Fibroblast of the aortic adventitia (primary cell): ENCODE results near the gene SEL1L2. TPM values are rescaled to one million over a fixed set of nuclear protein-coding genes. Genes with fewer than 3 reads are reported as not detected.
A peak's percentile ranks its signal among the peaks of the same experiment; 100 is the strongest.

Source experiments
- DNase-seq: peaks from one replicate; pipeline ENCODE4 v3.0.0-alpha.2; 2010; ENCODE audit warnings: low read depth
- H3K4me3 ChIP-seq: 2 replicates; pipeline ENCODE4 v1.5.1; 2011; ENCODE audit warnings: low read depth, mild to moderate bottlenecking, control low read depth, low read length, moderate library complexity
- total RNA-seq: library from RNA; depleted of rRNA; stranded (reverse); fragments of >200 nt; gene quantifications from 2 replicates; pipeline ENCODE4 v1.2.3, GENCODE V29; 2012; ENCODE audit warnings: low replicate concordance
- TF ChIP-seq, protein P1 (sequence below): IDR thresholded peaks from 2 replicates; pipeline ENCODE4 v1.5.1; 2011; ENCODE audit warnings: mild to moderate bottlenecking, low read length, control low read depth, inconsistent platforms; ENCODE audit not compliant: insufficient read depth

SEL1L2 gene
- total RNA-seq, 1 donor = not detected

DNA sequence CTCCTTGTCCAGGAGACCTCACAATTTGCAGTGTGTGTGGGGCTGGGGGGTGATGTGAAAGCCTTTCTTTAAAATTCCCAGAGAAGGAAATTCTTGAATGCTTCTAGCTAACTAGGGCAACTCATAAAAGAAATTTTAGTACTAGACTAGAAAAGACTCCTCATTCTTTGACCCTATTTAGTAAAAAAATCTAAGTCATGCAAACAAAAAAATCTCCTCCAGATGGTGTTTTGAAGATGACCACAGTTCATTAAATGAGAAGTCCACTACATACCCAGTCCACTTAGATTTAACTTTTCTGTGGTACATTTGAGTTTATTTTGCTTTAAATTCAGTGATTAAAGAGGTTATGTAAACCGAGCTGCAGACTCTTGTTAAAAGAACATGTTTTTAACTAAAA, 138.1 kb downstream of the SEL1L2 start:
- TF ChIP-seq, protein P1, sequence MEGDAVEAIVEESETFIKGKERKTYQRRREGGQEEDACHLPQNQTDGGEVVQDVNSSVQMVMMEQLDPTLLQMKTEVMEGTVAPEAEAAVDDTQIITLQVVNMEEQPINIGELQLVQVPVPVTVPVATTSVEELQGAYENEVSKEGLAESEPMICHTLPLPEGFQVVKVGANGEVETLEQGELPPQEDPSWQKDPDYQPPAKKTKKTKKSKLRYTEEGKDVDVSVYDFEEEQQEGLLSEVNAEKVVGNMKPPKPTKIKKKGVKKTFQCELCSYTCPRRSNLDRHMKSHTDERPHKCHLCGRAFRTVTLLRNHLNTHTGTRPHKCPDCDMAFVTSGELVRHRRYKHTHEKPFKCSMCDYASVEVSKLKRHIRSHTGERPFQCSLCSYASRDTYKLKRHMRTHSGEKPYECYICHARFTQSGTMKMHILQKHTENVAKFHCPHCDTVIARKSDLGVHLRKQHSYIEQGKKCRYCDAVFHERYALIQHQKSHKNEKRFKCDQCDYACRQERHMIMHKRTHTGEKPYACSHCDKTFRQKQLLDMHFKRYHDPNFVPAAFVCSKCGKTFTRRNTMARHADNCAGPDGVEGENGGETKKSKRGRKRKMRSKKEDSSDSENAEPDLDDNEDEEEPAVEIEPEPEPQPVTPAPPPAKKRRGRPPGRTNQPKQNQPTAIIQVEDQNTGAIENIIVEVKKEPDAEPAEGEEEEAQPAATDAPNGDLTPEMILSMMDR = no peak
- H3K4me3 ChIP-seq = no peak overlapping the region
- no peak for DNase-seq

DNA sequence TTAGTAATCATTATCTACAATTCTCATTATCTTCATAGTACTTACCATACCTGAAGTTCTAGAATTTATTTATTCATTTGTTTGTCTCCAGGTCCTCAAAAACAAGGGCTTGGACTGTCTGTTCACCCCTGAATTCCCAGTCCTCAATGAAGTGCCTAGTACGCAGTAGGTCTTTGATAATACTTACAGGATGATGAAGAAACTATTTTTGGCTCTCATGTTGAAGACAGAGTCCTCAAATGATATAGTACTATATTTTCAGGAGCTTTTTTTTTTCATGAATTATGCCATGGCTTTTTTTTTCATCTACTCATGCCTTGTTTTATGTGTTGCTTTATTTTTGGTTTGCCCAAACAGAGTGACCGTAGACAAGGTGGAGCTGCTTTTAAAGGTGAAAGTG, 139.1 kb downstream of the SEL1L2 start:
- no peak for DNase-seq
- H3K4me3 ChIP-seq = no peak overlapping the region
- TF ChIP-seq, protein P1 = no peak

DNA sequence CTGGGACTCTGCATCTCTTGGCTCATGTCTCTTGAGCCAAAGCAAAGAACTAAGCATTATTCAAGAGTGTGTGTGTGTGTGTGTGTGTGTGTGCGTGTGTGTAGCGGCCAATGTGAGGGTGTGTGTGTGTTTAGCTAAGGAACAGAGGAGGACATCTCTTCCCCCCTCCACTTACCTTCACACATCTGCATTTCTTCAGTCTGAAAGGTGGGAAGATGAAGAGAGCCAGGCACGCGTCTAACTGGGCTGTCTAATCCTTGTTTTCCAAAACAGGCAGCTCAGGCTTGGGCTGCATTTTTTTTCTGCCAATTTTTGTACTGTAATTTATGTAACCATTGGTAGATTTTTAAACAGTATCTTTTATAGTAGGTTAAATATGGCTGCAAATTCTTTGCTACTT, 146.1 kb downstream of the SEL1L2 start:
- TF ChIP-seq, protein P1 = no peak
- no peak for DNase-seq
- no peak overlapping the region for H3K4me3 ChIP-seq

DNA sequence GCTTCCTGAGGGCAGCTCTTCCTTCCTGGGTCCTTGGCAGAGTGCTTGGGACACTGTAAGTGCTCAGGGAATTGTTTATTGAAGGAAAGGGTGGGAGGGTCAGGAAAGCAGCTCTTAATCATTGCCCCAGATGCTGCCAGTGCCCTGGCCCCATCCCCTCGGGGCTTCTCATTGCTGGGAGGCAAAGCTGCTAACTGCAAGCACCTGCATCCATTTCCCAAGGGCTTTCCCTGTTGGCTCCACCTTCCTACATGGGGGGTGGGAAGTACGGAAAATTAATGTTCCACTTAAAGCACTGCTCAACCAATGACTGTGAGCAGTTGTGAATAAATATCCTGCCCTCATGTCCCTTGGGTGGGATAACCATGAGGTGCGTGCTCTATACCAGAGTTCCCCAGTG, 149.2 kb downstream of the SEL1L2 start:
- no peak for DNase-seq
- no peak overlapping the region for H3K4me3 ChIP-seq
- TF ChIP-seq, protein P1 = no peak

DNA sequence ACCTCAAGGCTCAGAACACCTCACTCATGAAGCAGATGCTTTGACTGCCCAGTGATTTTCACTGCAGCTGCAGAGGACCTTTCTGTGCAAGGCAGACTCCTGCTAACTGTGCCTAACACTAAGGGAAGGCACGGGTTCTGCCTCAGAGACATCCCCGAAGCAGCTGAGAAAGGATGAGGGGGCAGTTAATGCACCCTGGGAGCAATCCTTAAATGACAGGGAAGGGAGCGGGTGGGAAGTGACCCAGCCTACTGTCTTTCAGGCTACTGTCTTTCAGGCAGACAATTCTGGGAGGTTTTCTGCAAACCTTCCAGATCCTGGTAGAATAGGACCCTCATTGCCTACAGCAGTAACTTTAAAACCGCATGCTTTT, 150.3 kb downstream of the SEL1L2 start:
- no peak for DNase-seq
- H3K4me3 ChIP-seq = no peak overlapping the region
- TF ChIP-seq, protein P1 = no peak

DNA sequence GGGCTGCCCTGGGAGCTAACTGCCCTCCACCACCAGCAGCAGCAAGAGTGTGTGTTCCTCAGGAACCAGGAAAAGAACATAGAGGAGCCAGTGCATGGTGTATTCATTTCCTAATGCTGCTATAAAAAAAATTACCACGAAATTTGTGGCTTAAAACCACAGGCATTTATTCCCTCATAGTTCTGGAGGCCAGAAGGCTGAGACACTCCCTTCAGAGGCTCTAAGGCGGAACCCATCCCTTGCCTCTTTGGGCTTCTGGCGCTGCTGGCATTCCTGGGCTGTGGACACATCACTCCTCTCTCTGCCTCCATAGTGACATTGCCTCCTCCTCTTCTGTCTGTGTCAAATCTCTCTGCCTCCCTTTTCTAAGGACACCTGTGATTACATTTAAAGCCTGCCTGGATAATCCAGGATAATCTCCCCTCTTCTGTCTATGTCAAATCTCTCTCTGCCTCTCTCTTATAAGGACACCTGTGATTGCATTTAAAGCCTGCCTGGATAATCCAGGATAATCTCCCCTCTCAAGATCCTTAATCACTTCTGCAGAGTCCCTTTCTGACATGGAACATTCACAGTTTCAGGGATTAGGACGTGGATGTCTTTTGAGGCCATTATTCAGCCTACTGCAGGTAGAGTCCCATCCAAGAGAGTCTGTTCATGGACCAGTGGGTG, 150.9 kb downstream of the SEL1L2 start:
- TF ChIP-seq, protein P1 = no peak
- DNase-seq = peak; percentile 49
- H3K4me3 ChIP-seq = no peak overlapping the region

DNA sequence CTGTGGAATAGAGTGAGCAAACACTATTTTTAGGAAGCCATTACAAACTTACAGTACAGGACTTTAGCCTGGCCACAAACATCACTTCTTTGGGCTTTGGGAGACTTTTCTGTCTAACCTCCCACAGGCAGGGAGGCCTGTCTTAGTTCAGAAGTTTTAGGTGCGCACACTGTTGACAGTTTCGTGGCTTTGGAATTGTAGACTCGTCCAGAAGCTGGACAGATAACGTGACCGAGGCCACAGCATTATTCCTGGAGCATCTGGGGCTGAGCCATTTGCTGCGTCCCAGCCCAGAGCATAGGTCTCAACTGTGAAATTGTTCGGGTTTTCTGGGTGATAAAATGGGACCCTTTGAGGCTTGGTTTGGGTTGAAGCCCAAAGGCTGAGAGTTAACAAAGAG, 151.8 kb downstream of the SEL1L2 start:
- TF ChIP-seq, protein P1 = no peak
- no peak for DNase-seq
- H3K4me3 ChIP-seq = no peak overlapping the region
